Neuronal stem cell (in vitro differentiated cells): Measurements from ENCODE around the gene BTBD8.

Experiments used
- DNase-seq: peaks from one replicate; pipeline ENCODE4 v3.0.0-alpha.2; 2013; ENCODE audit warnings: low spot score
- H2AFZ ChIP-seq: one replicate; pipeline ENCODE4 v1.6.1; 2013; ENCODE audit warnings: mild to moderate bottlenecking, low read length, inconsistent platforms
- H2AK5ac ChIP-seq: 2 replicates; pipeline ENCODE4 v1.6.1; 2013; ENCODE audit warnings: low read depth, mild to moderate bottlenecking, inconsistent platforms, low read length, moderate library complexity, mixed read lengths
- H2BK120ac ChIP-seq: 2 replicates; pipeline ENCODE4 v1.6.1; 2013; ENCODE audit warnings: low read depth, mild to moderate bottlenecking, inconsistent platforms, low read length, moderate library complexity, mixed read lengths
- H2BK12ac ChIP-seq: one replicate; pipeline ENCODE4 v1.6.1; 2013; ENCODE audit warnings: low read length, inconsistent platforms
- H2BK15ac ChIP-seq: 2 replicates; pipeline ENCODE4 v1.6.1; 2013; ENCODE audit warnings: mild to moderate bottlenecking, low read length, inconsistent platforms, mixed read lengths
- H2BK5ac ChIP-seq: one replicate; pipeline ENCODE4 v1.6.1; 2013; ENCODE audit warnings: inconsistent platforms, mild to moderate bottlenecking, low read length, moderate library complexity
- H3K14ac ChIP-seq: one replicate; pipeline ENCODE4 v1.6.1; 2013; ENCODE audit warnings: low read length, inconsistent platforms
- H3K18ac ChIP-seq: 2 replicates; pipeline ENCODE4 v1.6.1; 2013; ENCODE audit warnings: low read length, inconsistent platforms
- H3K23ac ChIP-seq: 2 replicates; pipeline ENCODE4 v1.6.1; 2013; ENCODE audit warnings: low read depth, mild to moderate bottlenecking, mixed read lengths, low read length, inconsistent platforms; ENCODE audit not compliant: poor library complexity
- H3K27ac ChIP-seq: replicated peaks from 3 replicates; pipeline ENCODE4 v1.5.1; 2013; ENCODE audit warnings: low read length, inconsistent platforms
- H3K27me3 ChIP-seq, 3 experiments: 2 replicates each; pipeline ENCODE4 v1.6.1; 2013; ENCODE audit warnings: low read length in 3 of 3, mild to moderate bottlenecking in 2 of 3, inconsistent platforms in 1 of 3, low read depth in 1 of 3, mixed read lengths in 1 of 3, moderate library complexity in 1 of 3; ENCODE audit not compliant: control insufficient read depth in 3 of 3, insufficient read depth in 3 of 3
- H3K36me3 ChIP-seq, 2 donors: replicated peaks in 1 of 2; 2 replicates each; pipeline ENCODE4 v1.6.1; 2013; ENCODE audit warnings: low read length in 2 of 2; ENCODE audit not compliant: control insufficient read depth in 2 of 2, insufficient read depth in 2 of 2
- H3K4ac ChIP-seq: 2 replicates; pipeline ENCODE4 v1.6.1; 2013; ENCODE audit warnings: inconsistent platforms, mild to moderate bottlenecking, low read length, moderate library complexity
- H3K4me1 ChIP-seq, 2 donors: 1 replicate in 1 of 2; 2 replicates in 1 of 2; pipeline ENCODE4 v1.6.1; 2013; ENCODE audit warnings: low read length in 2 of 2, low read depth in 1 of 2; ENCODE audit not compliant: control insufficient read depth in 2 of 2, insufficient read depth in 1 of 2
- H3K4me2 ChIP-seq: one replicate; pipeline ENCODE4 v1.6.1; 2013; ENCODE audit warnings: mild to moderate bottlenecking, low read length, inconsistent platforms; ENCODE audit not compliant: insufficient read depth, poor library complexity, severe bottlenecking
- H3K4me3 ChIP-seq, 2 donors: 2 replicates each; pipeline ENCODE4 v1.5.1; 2013; ENCODE audit warnings: low read length in 2 of 2, mild to moderate bottlenecking in 2 of 2, inconsistent platforms in 1 of 2, moderate library complexity in 1 of 2
- H3K79me1 ChIP-seq: one replicate; pipeline ENCODE4 v1.6.1; 2013; ENCODE audit warnings: low read depth, mild to moderate bottlenecking, inconsistent platforms, low read length, moderate library complexity
- H3K9ac ChIP-seq: one replicate; pipeline ENCODE4 v1.6.1; 2013; ENCODE audit warnings: mild to moderate bottlenecking, low read depth, low read length, inconsistent platforms; ENCODE audit not compliant: poor library complexity
- H3K9me3 ChIP-seq, 2 donors: replicated peaks in 1 of 2; 2 replicates each; pipeline versions ENCODE3 to v1.6.1; 2013; ENCODE audit warnings: low read length in 2 of 2, mild to moderate bottlenecking in 2 of 2, inconsistent platforms in 1 of 2, low read depth in 1 of 2, mixed read lengths in 1 of 2, moderate library complexity in 1 of 2; ENCODE audit not compliant: control insufficient read depth in 2 of 2, insufficient read depth in 1 of 2
- H4K8ac ChIP-seq: one replicate; pipeline ENCODE4 v1.6.1; 2013; ENCODE audit warnings: low read depth, mild to moderate bottlenecking, inconsistent platforms, low read length, moderate library complexity
- H4K91ac ChIP-seq: one replicate; pipeline ENCODE4 v1.6.1; 2013; ENCODE audit warnings: low read length, low read depth, mild to moderate bottlenecking, inconsistent platforms; ENCODE audit not compliant: poor library complexity
- WGBS, 2 donors: extraction: QIAGEN DNeasy Blood & Tissue Kit; methylation state at CpG; one replicate each; pipeline ENCODE4 v1.1.7; 2013; ENCODE audit warnings: missing lambda C conversion rate in 2 of 2, mixed read lengths in 1 of 2; ENCODE audit not compliant: insufficient read length in 2 of 2, insufficient replicate concordance in 1 of 2; ENCODE audit errors: extremely low coverage in 2 of 2; 5-methylcytosine and 5-hydroxymethylcytosine counted together

The BTBD8 gene

DNA sequence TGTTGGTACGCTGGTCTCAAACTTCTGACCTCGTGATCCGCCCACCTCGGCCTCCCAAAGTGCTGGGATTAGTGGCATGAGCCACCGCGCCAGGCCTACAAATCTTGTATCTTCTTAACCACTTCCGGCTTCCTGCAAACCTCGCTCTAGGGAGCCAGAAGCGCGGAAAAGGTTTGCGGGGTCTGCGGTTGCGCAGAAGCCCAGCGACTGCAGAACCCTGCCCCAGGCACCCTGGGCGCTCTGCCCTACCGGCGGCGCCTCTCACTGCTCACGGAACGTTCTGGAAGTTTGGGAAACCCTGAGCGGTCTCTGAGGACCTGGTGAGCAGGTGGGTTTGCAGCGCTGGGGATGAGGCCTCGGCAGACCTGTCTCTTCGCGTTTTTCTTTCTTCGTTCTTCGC is 137.6 kb downstream of the BTBD8 start, which contains the start of gene C1orf146:
C1orf146 (plus strand) TSS at position 195 of the 400 bp plus-strand sequence. CDS start 13,506 bp downstream, outside the sequence.
- no peak within 1 kb of the TSS for H3K18ac ChIP-seq
- H3K9me3 ChIP-seq = peaks cover 0 to 2% of the 10 kb centered on the region in 2 donors
- H3K4ac ChIP-seq = no peak within 1 kb of the TSS
- H3K4me1 ChIP-seq = no peaks in the 10 kb centered on the region
- H4K8ac ChIP-seq = no peak within 1 kb of the TSS
- H3K14ac ChIP-seq = no peak within 1 kb of the TSS
- no peak within 1 kb of the TSS for H3K9ac ChIP-seq
- no peak within 1 kb of the TSS for H2BK120ac ChIP-seq
- no peak within 1 kb of the TSS for H4K91ac ChIP-seq
- no peak within 1 kb of the TSS for H2BK12ac ChIP-seq
- H3K23ac ChIP-seq = no peak within 1 kb of the TSS
- H2BK5ac ChIP-seq = peak within 1 kb of the TSS; percentile 21
- peak within 1 kb of the TSS; percentile 53 for H2AFZ ChIP-seq
- no peaks in the 10 kb centered on the region for H3K79me1 ChIP-seq
- H3K4me3 ChIP-seq = no peak within 1 kb of the TSS
- H3K27ac ChIP-seq = no peak within 1 kb of the TSS
- DNase-seq = no peak
- H2BK15ac ChIP-seq = no peak within 1 kb of the TSS
- H3K36me3 ChIP-seq = no peaks in the 10 kb centered on the region
- WGBS, 2 donors = no CpG with 5 or more reads among the region's 27 CpGs
- H2AK5ac ChIP-seq = no peak within 1 kb of the TSS
- H3K4me2 ChIP-seq = no peak within 1 kb of the TSS
- H3K27me3 ChIP-seq = no peaks in the 10 kb centered on the region

DNA sequence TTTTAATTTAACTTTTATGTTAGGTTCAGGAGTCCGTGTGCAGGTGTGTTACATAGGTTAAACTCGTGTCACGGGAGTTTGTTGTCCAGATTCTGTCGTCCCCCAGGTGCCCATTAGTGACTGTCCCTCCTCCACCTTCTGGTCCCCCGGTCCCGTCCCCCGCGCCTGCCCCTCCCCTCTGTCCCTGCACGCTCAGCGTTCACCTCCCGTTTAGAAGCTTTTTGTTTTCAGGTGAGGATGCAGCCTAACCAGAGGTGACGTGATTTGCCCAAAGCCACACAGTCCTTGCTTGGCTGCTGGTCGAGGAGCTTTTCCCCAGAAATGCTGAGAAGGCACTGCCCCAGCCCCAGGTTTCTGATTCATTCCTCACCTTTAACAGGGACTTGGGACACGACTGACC is 138.4 kb downstream of the BTBD8 start:
- Histone ChIP-seq H4K91ac (no peak overlapping the region), H3K4me2 (no peak overlapping the region), H2BK12ac (no peak overlapping the region), H2AK5ac (no peak overlapping the region), H3K27me3 (no peaks in the 10 kb centered on the region), H2BK15ac (no peak overlapping the region), H2AFZ (no peak overlapping the region), H3K9me3 (peaks cover 0 to 2% of the 10 kb centered on the region in 2 donors), H3K27ac (no peak overlapping the region), H2BK5ac (no peak overlapping the region), H3K4me1 (no peaks in the 10 kb centered on the region), H3K36me3 (no peaks in the 10 kb centered on the region), H2BK120ac (no peak overlapping the region), H3K14ac (no peak overlapping the region), H3K4ac (no peak overlapping the region), H3K9ac (no peak overlapping the region), H3K4me3 (no peak overlapping the region), H3K79me1 (no peaks in the 10 kb centered on the region), H4K8ac (no peak overlapping the region), H3K23ac (no peak overlapping the region), H3K18ac (no peak overlapping the region)
- no CpG with 5 or more reads among the region's 14 CpGs for WGBS, 2 donors
- no peak for DNase-seq

DNA sequence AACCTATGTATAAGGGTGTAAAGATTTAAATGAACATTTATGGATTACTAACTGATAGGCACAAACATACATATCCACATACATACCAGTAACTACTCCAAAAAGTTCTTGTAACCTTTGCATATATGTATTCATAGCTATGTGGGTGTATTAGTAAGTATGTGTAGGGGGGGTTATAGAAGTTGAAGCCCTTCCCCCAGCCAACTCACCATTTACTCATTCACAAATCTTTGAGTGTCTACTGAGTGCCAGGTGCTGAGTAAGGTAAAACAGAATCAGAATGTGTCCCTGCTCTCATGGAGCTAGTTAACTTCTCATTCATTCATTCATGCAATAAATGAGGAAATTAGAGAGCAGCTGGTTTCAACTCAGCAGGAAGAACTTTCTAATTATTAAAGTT is 138.9 kb downstream of the BTBD8 start:
- H3K27me3 ChIP-seq = no peaks in the 10 kb centered on the region
- no peak overlapping the region for H3K9ac ChIP-seq
- no peak for DNase-seq
- no peak overlapping the region for H4K8ac ChIP-seq
- no peak overlapping the region for H2AFZ ChIP-seq
- H3K4me1 ChIP-seq = no peaks in the 10 kb centered on the region
- H3K27ac ChIP-seq = no peak overlapping the region
- H3K4ac ChIP-seq = no peak overlapping the region
- no peaks in the 10 kb centered on the region for H3K79me1 ChIP-seq
- H3K23ac ChIP-seq = no peak overlapping the region
- no peak overlapping the region for H2BK12ac ChIP-seq
- H4K91ac ChIP-seq = no peak overlapping the region
- no peak overlapping the region for H3K4me3 ChIP-seq
- H2BK120ac ChIP-seq = no peak overlapping the region
- H3K9me3 ChIP-seq = peaks cover 0 to 2% of the 10 kb centered on the region in 2 donors
- no peak overlapping the region for H2BK15ac ChIP-seq
- H2BK5ac ChIP-seq = no peak overlapping the region
- no peak overlapping the region for H3K18ac ChIP-seq
- H3K14ac ChIP-seq = no peak overlapping the region
- H3K36me3 ChIP-seq = no peaks in the 10 kb centered on the region
- no peak overlapping the region for H2AK5ac ChIP-seq
- H3K4me2 ChIP-seq = no peak overlapping the region

DNA sequence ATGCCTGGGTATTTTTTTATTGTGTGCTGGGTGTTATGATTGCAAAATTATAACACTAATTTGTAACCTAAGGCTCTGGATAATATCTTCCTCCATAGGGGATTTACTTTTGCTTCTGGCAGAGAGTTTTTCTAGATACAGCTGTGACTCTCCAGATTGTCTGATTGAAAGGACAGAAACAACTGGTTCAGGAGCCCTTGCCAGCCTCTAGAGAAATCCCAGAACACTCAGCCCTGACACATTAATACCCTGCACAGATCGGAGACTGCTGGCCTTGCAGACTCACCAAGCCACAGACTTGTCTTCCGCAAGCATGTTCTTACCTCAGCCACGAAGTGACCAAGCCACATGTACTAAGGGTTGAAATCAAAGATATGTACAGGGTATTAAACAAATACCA is 148.3 kb downstream of the BTBD8 start:
- Histone ChIP-seq H3K79me1 (peaks cover 3% of the 10 kb centered on the region), H2BK120ac (no peak overlapping the region), H3K9ac (no peak overlapping the region), H3K27me3 (no peaks in the 10 kb centered on the region), H3K27ac (no peak overlapping the region), H3K9me3 (no peaks in the 10 kb centered on the region), H3K4me3 (no peak overlapping the region), H3K4ac (no peak overlapping the region), H2BK12ac (no peak overlapping the region), H2BK5ac (no peak overlapping the region), H3K36me3 (no peaks in the 10 kb centered on the region), H4K8ac (no peak overlapping the region), H3K18ac (no peak overlapping the region), H2AFZ (no peak overlapping the region), H3K4me2 (no peak overlapping the region), H2AK5ac (no peak overlapping the region), H2BK15ac (no peak overlapping the region), H3K4me1 (no peaks in the 10 kb centered on the region), H3K14ac (no peak overlapping the region), H4K91ac (no peak overlapping the region), H3K23ac (no peak overlapping the region)
- DNase-seq = no peak
- no CpG with 5 or more reads among the region's 3 CpGs for WGBS, 2 donors
